Gastrocnemius medialis (tissue), 4 donors: ENCODE data around the gene ZMPSTE24. TPM values are rescaled to one million over a fixed set of nuclear protein-coding genes. Genes with fewer than 3 reads are reported as not detected.

Experiments used
- ATAC-seq, 2 donors: fragments of 150-250 bp; one replicate each; pipeline ENCODE4 v1.9.1; 2016
- DNase-seq, 2 donors: peaks; one replicate each; pipeline ENCODE4 v3.0.0-alpha.2; 2019
- H3K27ac ChIP-seq, 4 donors: fragments of 200-600 bp; sonication (generic); 1 replicate in 1 of 4; 2 replicates in 3 of 4; pipeline ENCODE4 v1.5.1; 2016 to 2018; ENCODE audit warnings: mild to moderate bottlenecking in 2 of 4, moderate library complexity in 1 of 4
- H3K27me3 ChIP-seq, 3 donors: fragments of 200-600 bp; sonication (generic) in 2 of 3; 1 replicate in 1 of 3; 2 replicates in 2 of 3; pipeline versions ENCODE4 v1.5.1 to v1.6.0; 2016 to 2019; ENCODE audit warnings: mild to moderate bottlenecking in 1 of 3, moderate library complexity in 1 of 3
- H3K36me3 ChIP-seq, 2 donors: fragments of 200-600 bp; sonication (generic) in 1 of 2; one replicate each; pipeline ENCODE4 v1.5.1; 2017 to 2018
- H3K4me1 ChIP-seq, 2 donors: fragments of 200-600 bp; sonication (generic) in 1 of 2; one replicate each; pipeline ENCODE4 v1.5.1; 2016 to 2017; ENCODE audit warnings: mild to moderate bottlenecking in 2 of 2
- H3K4me3 ChIP-seq, 4 donors: fragments of 200-600 bp; sonication (generic) in 3 of 4; 1 replicate in 1 of 4; 2 replicates in 3 of 4; pipeline ENCODE4 v1.5.1; 2016 to 2019; ENCODE audit warnings: mild to moderate bottlenecking in 2 of 4
- H3K9me3 ChIP-seq, 3 donors: fragments of 200-600 bp; sonication (generic) in 2 of 3; 1 replicate in 1 of 3; 2 replicates in 2 of 3; pipeline ENCODE4 v1.5.1; 2016 to 2019
- CTCF ChIP-seq, 5 experiments: fragments of 450-650 bp in 3 of 5; fragments of 200-600 bp in 2 of 5; sonication (generic) in 2 of 5; IDR thresholded peaks in 4 of 5; conservative IDR thresholded peaks in 1 of 5; 1 replicate in 4 of 5; 2 replicates in 1 of 5; pipeline ENCODE4 v1.5.1; 2016 to 2019; ENCODE audit warnings: antibody characterized with exemption in 5 of 5, mild to moderate bottlenecking in 3 of 5, moderate library complexity in 3 of 5
- POLR2A ChIP-seq, 2 donors: fragments of 450-650 bp; IDR thresholded peaks; one replicate each; pipeline ENCODE4 v1.6.1; 2017; ENCODE audit warnings: antibody characterized with exemption in 2 of 2, mild to moderate bottlenecking in 2 of 2, moderate library complexity in 2 of 2
- in situ Hi-C, 4 donors: fragments of 200-750 bp; cut with MboI; loops; one replicate each; pipeline versions ENCODE4 v1.15.0 to v1.8.0; 2017; ENCODE audit warnings: low sequenced_read_pairs in 4 of 4
- intact Hi-C: fragments of 100-400 bp; cut with DNase I; formaldehyde crosslinking; loops from one replicate; pipeline ENCODE4 v1.15.1; 2023; ENCODE audit warnings: low total_unique reads
- total RNA-seq, 4 donors: library from RNA; depleted of rRNA; stranded (reverse); fragments of >200 nt; gene quantifications; one replicate each; pipeline versions ENCODE4 v1.1.0 to v1.2.3, GENCODE V29; 2016

The ZMPSTE24 gene
- total RNA-seq, 4 donors from 2014 or later, result 19.9 to 31.9 (median 24.0) TPM

GRCh38 chr1:40247655-40248054, 10.4 kb upstream of the ZMPSTE24 start, which contains the start of gene TMCO2:
TMCO2 (plus strand) TSS chr1:40247937; CDS start chr1:40247994, 57 bp downstream.
- intact Hi-C loops, result no loop called here
- no peak for TF ChIP-seq POLR2A (IDR thresholded peaks at IDR 0.05)
- no peak for TF ChIP-seq CTCF (IDR thresholded peaks at IDR 0.05 in 4 of 5, conservative IDR thresholded peaks at IDR 0.05 in 1 of 5)

GRCh38 chr1:40248412-40248811, 9.6 kb upstream of the ZMPSTE24 start:
- in situ Hi-C loops, result no loop called here
- no peak overlapping the region for H3K27ac ChIP-seq
- H3K36me3 ChIP-seq, result no peaks in the 10 kb centered on the region
- no peaks in the 10 kb centered on the region for H3K27me3 ChIP-seq
- ATAC-seq, result no peak
- TF ChIP-seq CTCF (IDR thresholded peaks at IDR 0.05 in 4 of 5, conservative IDR thresholded peaks at IDR 0.05 in 1 of 5) (no peak), POLR2A (IDR thresholded peaks at IDR 0.05) (no peak)
- H3K4me1 ChIP-seq, result no peaks in the 10 kb centered on the region
- intact Hi-C loops, result no loop called here
- no peaks in the 10 kb centered on the region for H3K9me3 ChIP-seq
- no peak overlapping the region for H3K4me3 ChIP-seq
- DNase-seq, result no peak

More at GRCh38 chr1:40247655-40248054, 10.4 kb upstream of the ZMPSTE24 start, which contains the start of gene TMCO2:
- no peaks in the 10 kb centered on the region for H3K27me3 ChIP-seq
- no peak within 1 kb of the TSS for H3K27ac ChIP-seq
- DNase-seq (no peak), ATAC-seq (no peak)
- H3K36me3 ChIP-seq, result no peaks in the 10 kb centered on the region
- H3K4me1 ChIP-seq, result no peaks in the 10 kb centered on the region
- no peaks in the 10 kb centered on the region for H3K9me3 ChIP-seq
- H3K4me3 ChIP-seq, result no peak within 1 kb of the TSS
- in situ Hi-C loops, result no loop called here

- Histone ChIP-seq H3K36me3 (no peaks in the 10 kb centered on the region), H3K27ac (no peak overlapping the region), H3K27me3 (no peaks in the 10 kb centered on the region), H3K9me3 (no peaks in the 10 kb centered on the region), H3K4me3 (no peak overlapping the region), H3K4me1 (peaks cover 10% of the 10 kb centered on the region in 2 donors)
- ATAC-seq, result no peak
- intact Hi-C loops (no loop called here), in situ Hi-C loops (loop anchor here in 2 of 4 donors (10.0 kb wide), 2 partner anchors 87 to 97 kb away; partner anchors contain the start of gene RLF (in 1 of the 2))
- no peak for TF ChIP-seq POLR2A (IDR thresholded peaks at IDR 0.05)
- no peak for TF ChIP-seq CTCF (IDR thresholded peaks at IDR 0.05 in 4 of 5, conservative IDR thresholded peaks at IDR 0.05 in 1 of 5)
- no peak for DNase-seq
Measured at GRCh38 chr1:40251456-40251855, 6.6 kb upstream of the ZMPSTE24 start.

- Histone ChIP-seq H3K4me1 (peaks cover 16% of the 10 kb centered on the region in 2 donors), H3K36me3 (no peaks in the 10 kb centered on the region), H3K27ac (no peak overlapping the region), H3K27me3 (no peaks in the 10 kb centered on the region), H3K4me3 (no peak overlapping the region), H3K9me3 (no peaks in the 10 kb centered on the region)
- in situ Hi-C loops (loop anchor here in 2 of 4 donors (10.0 kb wide), 2 partner anchors 88 to 98 kb away; partner anchors contain the start of gene RLF (in 1 of the 2)), intact Hi-C loops (no loop called here)
- DNase-seq, result no peak
- TF ChIP-seq CTCF (IDR thresholded peaks at IDR 0.05 in 4 of 5, conservative IDR thresholded peaks at IDR 0.05 in 1 of 5) (no peak), POLR2A (IDR thresholded peaks at IDR 0.05) (no peak)
- no peak for ATAC-seq
Measured at GRCh38 chr1:40252601-40253000, 5.4 kb upstream of the ZMPSTE24 start.
